Measurements from ENCODE around the gene NPM3. TPM values are rescaled to one million over a fixed set of nuclear protein-coding genes. Genes with fewer than 3 reads are reported as not detected.

The NPM3 gene
- total RNA-seq, 1 experiment from 2014 or later = 117 TPM

DNA sequence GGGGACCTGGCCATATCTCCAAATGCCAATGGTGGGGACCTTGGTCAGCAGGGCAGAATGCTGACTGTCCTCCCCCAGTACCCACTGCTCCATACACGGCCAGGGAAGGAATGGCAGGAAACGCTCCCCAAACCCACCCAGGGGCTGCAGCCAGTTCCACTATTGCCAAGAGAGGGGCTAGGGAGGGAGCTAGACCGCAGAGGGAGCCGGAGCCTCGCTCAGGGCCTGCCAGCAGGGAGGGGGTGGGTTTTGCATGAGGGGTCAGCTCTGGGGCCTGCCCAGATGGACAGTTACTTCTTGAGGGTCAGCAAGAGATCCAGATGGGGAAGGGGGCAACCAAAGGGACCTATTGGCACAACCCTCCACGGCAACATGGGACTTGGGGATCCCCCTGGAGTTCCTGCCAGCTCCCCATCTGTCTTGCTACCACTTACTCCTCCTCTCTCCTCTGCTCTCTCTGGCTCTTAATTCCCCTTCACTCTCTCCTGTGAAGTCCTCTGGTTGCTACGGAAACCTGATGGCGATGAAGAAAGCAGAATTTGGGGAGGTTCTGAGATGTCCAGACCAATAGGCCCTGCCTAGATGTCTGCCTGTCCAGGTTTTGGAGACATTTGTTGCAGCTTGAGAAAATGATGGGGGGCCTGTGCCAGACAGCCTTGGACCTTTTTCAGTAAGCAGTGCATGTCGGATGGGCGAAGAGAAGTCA, 20.0 kb downstream of the NPM3 start:
- Histone ChIP-seq H3F3A (ENCODE audit: low read length, unreplicated experiment) (no peaks in the 10 kb centered on the region), H3K79me2 (ENCODE audit: low read length) (no peaks in the 10 kb centered on the region), H3K9me2 (replicated peaks; ENCODE audit: low read length) (no peaks in the 10 kb centered on the region), H3K4me1 (ENCODE audit: insufficient read depth, low read length) (no peaks in the 10 kb centered on the region), H3K9ac (ENCODE audit: low read length) (no peak overlapping the region), H3K36me3 (ENCODE audit: low read depth, low read length) (no peaks in the 10 kb centered on the region), H3K27ac (ENCODE audit: low read length) (no peak overlapping the region), H2AFZ (ENCODE audit: low read length) (no peak overlapping the region), H3K27me3 (ENCODE audit: low read length) (no peaks in the 10 kb centered on the region), H3K4me3 (ENCODE audit: low read length) (no peak overlapping the region), H3K9me3 (ENCODE audit: low read length) (no peaks in the 10 kb centered on the region), H3K4me2 (ENCODE audit: low read length) (no peak overlapping the region), H4K20me1 (ENCODE audit: low read length) (no peaks in the 10 kb centered on the region)
- DNase-seq = no peak
- intact Hi-C loops (cut with micrococcal nuclease) = no loop called here
- TF ChIP-seq EZH2 (IDR thresholded peaks at IDR 0.05; ENCODE audit: low read length, unreplicated experiment) (no peak), EZH2phosphoT487 (IDR thresholded peaks at IDR 0.05; ENCODE audit: borderline replicate concordance, low read length) (no peak)
- TF ChIP-seq, protein P1, sequence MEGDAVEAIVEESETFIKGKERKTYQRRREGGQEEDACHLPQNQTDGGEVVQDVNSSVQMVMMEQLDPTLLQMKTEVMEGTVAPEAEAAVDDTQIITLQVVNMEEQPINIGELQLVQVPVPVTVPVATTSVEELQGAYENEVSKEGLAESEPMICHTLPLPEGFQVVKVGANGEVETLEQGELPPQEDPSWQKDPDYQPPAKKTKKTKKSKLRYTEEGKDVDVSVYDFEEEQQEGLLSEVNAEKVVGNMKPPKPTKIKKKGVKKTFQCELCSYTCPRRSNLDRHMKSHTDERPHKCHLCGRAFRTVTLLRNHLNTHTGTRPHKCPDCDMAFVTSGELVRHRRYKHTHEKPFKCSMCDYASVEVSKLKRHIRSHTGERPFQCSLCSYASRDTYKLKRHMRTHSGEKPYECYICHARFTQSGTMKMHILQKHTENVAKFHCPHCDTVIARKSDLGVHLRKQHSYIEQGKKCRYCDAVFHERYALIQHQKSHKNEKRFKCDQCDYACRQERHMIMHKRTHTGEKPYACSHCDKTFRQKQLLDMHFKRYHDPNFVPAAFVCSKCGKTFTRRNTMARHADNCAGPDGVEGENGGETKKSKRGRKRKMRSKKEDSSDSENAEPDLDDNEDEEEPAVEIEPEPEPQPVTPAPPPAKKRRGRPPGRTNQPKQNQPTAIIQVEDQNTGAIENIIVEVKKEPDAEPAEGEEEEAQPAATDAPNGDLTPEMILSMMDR (conservative IDR thresholded peaks at IDR 0.05; ENCODE audit: low read depth, low read length) = no peak
- no TSS peak for BruUV-seq (replicated peaks)
- ChIA-PET CTCF (no interaction called here), POLR2A (ENCODE audit: unreplicated experiment) (interaction anchor here (0.6 kb wide), 1 partner anchor 53 kb away, joined by 14 read pairs; no protein-coding TSS in a partner anchor)
- ATAC-seq = no peak

DNA sequence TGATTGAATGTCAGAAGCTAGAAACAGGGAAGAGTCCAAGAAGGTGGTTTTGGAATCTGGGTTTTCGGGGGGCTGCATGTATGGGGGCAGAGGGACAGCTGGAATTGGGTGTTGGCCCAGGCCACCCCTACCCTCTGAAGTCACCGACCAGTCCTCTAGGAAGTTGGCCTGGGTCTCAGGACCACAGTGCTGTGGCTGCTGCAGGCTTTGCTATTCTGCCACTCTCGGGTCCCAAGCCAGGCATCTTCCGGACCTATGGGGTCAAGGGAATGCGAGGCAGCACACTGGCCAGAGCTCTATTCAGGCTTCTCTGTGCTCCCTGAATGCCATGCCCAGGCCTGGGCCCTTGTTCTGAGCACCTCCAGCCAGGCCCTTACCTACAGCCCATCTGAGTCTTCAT, 20.5 kb downstream of the NPM3 start:
- no peaks in the 10 kb centered on the region for H3K79me2 ChIP-seq (ENCODE audit: low read length)
- H4K20me1 ChIP-seq (ENCODE audit: low read length) = no peaks in the 10 kb centered on the region
- POLR2A ChIA-PET (ENCODE audit: unreplicated experiment) = no interaction called here
- no peak overlapping the region for H2AFZ ChIP-seq (ENCODE audit: low read length)
- H3K4me2 ChIP-seq (ENCODE audit: low read length) = no peak overlapping the region
- no peaks in the 10 kb centered on the region for H3K9me2 ChIP-seq (replicated peaks; ENCODE audit: low read length)
- no peak overlapping the region for H3K9ac ChIP-seq (ENCODE audit: low read length)
- H3K36me3 ChIP-seq (ENCODE audit: low read depth, low read length) = no peaks in the 10 kb centered on the region
- CTCF ChIA-PET = no interaction called here
- no peak overlapping the region for H3K4me3 ChIP-seq (ENCODE audit: low read length)
- DNase-seq (no peak), ATAC-seq (no peak)
- intact Hi-C loops (cut with micrococcal nuclease) = no loop called here
- H3K9me3 ChIP-seq (ENCODE audit: low read length) = no peaks in the 10 kb centered on the region
- TF ChIP-seq, protein P1 (conservative IDR thresholded peaks at IDR 0.05; ENCODE audit: low read depth, low read length) = no peak
- no peak for TF ChIP-seq EZH2 (IDR thresholded peaks at IDR 0.05; ENCODE audit: low read length, unreplicated experiment)
- no peak for TF ChIP-seq EZH2phosphoT487 (IDR thresholded peaks at IDR 0.05; ENCODE audit: borderline replicate concordance, low read length)
- no peaks in the 10 kb centered on the region for H3K27me3 ChIP-seq (ENCODE audit: low read length)
- no TSS peak for BruUV-seq (replicated peaks)
- no peak overlapping the region for H3K27ac ChIP-seq (ENCODE audit: low read length)
- no peaks in the 10 kb centered on the region for H3K4me1 ChIP-seq (ENCODE audit: insufficient read depth, low read length)
- H3F3A ChIP-seq (ENCODE audit: low read length, unreplicated experiment) = no peaks in the 10 kb centered on the region

- Histone ChIP-seq H3K9me2 (replicated peaks; ENCODE audit: low read length) (no peaks in the 10 kb centered on the region), H3K27me3 (ENCODE audit: low read length) (no peaks in the 10 kb centered on the region), H3K27ac (ENCODE audit: low read length) (no peak overlapping the region), H4K20me1 (ENCODE audit: low read length) (no peaks in the 10 kb centered on the region), H3K9me3 (ENCODE audit: low read length) (no peaks in the 10 kb centered on the region), H3F3A (ENCODE audit: low read length, unreplicated experiment) (no peaks in the 10 kb centered on the region), H3K4me3 (ENCODE audit: low read length) (no peak overlapping the region), H3K79me2 (ENCODE audit: low read length) (no peaks in the 10 kb centered on the region), H3K4me1 (ENCODE audit: insufficient read depth, low read length) (no peaks in the 10 kb centered on the region), H3K9ac (ENCODE audit: low read length) (no peak overlapping the region), H3K36me3 (ENCODE audit: low read depth, low read length) (no peaks in the 10 kb centered on the region), H2AFZ (ENCODE audit: low read length) (no peak overlapping the region), H3K4me2 (ENCODE audit: low read length) (no peak overlapping the region)
- DNase-seq (no peak), ATAC-seq (no peak)
- BruUV-seq (replicated peaks) = no TSS peak
- intact Hi-C loops (cut with micrococcal nuclease) = no loop called here
- POLR2A ChIA-PET (ENCODE audit: unreplicated experiment) = no interaction called here
- CTCF ChIA-PET = no interaction called here
- no peak for TF ChIP-seq EZH2 (IDR thresholded peaks at IDR 0.05; ENCODE audit: low read length, unreplicated experiment)
- no peak for TF ChIP-seq EZH2phosphoT487 (IDR thresholded peaks at IDR 0.05; ENCODE audit: borderline replicate concordance, low read length)
- TF ChIP-seq, protein P1 (conservative IDR thresholded peaks at IDR 0.05; ENCODE audit: low read depth, low read length) = no peak
Measured at GRCh38 chr10:101761226-101761625, 22.0 kb downstream of the NPM3 start.
